Testis (tissue), 3 donors: ENCODE data around the gene NR4A1. TPM values are rescaled to one million over a fixed set of nuclear protein-coding genes. Genes with fewer than 3 reads are reported as not detected.

Experiments used
- DNase-seq: peaks from one replicate; pipeline ENCODE4 v3.0.0-alpha.2; 2019
- H3K27ac ChIP-seq, 2 donors: fragments of 200-600 bp; sonication (generic); one replicate each; pipeline ENCODE4 v1.5.1; 2019
- H3K27me3 ChIP-seq: fragments of 200-600 bp; sonication (generic); one replicate; pipeline ENCODE4 v1.5.1; 2019
- H3K36me3 ChIP-seq: fragments of 200-600 bp; sonication (generic); one replicate; pipeline ENCODE4 v1.5.1; 2017; ENCODE audit warnings: low read depth; ENCODE audit errors: missing control alignments
- H3K4me1 ChIP-seq: fragments of 200-600 bp; sonication (generic); one replicate; pipeline ENCODE4 v1.5.1; 2019
- H3K4me3 ChIP-seq, 2 donors: fragments of 200-600 bp; sonication (generic); one replicate each; pipeline ENCODE4 v1.5.1; 2017 to 2019
- H3K9me3 ChIP-seq: fragments of 200-600 bp; sonication (generic); one replicate; pipeline ENCODE4 v1.5.1; 2017
- CTCF ChIP-seq, 3 experiments: fragments of 450-650 bp in 2 of 3; fragments of 200-600 bp in 1 of 3; sonication (generic) in 1 of 3; IDR thresholded peaks; one replicate each; pipeline ENCODE4 v1.5.1; 2016 to 2019; ENCODE audit warnings: antibody characterized with exemption in 3 of 3, mild to moderate bottlenecking in 2 of 3, moderate library complexity in 1 of 3
- POLR2A ChIP-seq: fragments of 450-650 bp; IDR thresholded peaks from one replicate; pipeline ENCODE4 v1.6.1; 2017; ENCODE audit warnings: antibody characterized with exemption, mild to moderate bottlenecking, moderate library complexity
- WGBS, 2 donors: methylation state at CpG; one replicate each; pipeline ENCODE4 v1.1.5; 2018; 5-methylcytosine and 5-hydroxymethylcytosine counted together
- intact Hi-C: fragments of 100-400 bp; cut with DNase I; formaldehyde crosslinking; loops from one replicate; pipeline ENCODE4 v1.15.1; 2023; ENCODE audit warnings: low total_unique reads
- polyA plus RNA-seq: library from polyadenylated mRNA; stranded (reverse); fragments of 350-450 nt; fragmentation: Illumina TruSeq; extraction: RNeasy Lipid Tissue Mini Kit (QIAGEN cat#74804); gene quantifications from one replicate; pipeline ENCODE4 v1.2.3, GENCODE V29; 2014; ENCODE audit warnings: low read depth, low replicate concordance; ENCODE audit not compliant: insufficient read depth
- total RNA-seq, 2 donors: library from RNA; depleted of rRNA; stranded (reverse); fragments of >200 nt; gene quantifications; one replicate each; pipeline ENCODE4 v1.2.3, GENCODE V29; 2016

Gene NR4A1
- total and polyA plus RNA-seq, 3 donors from 2014 or later: 41.5 to 88.5 (median 55.1) TPM

DNA sequence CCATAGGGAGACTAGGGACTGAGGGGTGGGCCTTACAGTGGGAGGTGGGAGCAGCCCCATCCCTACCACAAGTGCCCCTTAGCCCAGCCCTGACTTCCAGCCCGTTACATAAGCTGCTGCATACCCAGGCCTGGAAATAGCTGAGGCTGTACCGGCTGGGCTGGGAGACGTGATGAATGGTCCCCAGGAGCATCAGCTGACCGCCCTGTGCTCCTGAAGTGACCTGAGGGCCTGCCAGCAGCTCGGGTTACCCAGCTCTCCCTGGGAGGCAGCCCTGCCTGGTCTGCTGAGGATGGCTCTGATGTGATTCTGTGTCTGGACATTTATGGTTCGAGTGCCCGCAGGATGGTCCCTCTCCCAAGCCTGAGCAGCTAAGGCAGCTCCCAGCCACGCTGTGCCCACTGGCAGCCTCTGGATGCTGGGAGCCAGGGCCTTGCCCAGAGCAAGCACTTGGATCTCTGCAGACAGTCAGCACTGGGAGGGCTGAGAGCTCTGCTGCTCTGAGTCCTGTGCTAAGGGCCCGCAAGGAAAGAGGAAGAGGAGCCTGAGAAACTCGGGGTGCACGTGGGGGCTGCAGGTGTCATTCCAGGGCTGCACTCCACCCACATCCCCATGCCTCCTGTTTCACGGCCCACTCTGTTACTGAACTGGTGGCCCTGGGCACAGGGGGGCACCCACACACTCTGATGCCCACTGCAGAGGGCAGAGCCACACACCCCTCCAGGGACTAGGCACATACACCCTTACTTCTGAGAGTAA lies 24.0 kb upstream of the NR4A1 start:
- WGBS, 2 donors: 72 to 87% methylated on average over 7 to 12 of the region's 12 CpGs
- Histone ChIP-seq H3K4me1 (peaks cover 25% of the 10 kb centered on the region), H3K36me3 (no peaks in the 10 kb centered on the region), H3K27ac (no peak overlapping the region), H3K4me3 (no peak overlapping the region), H3K9me3 (no peaks in the 10 kb centered on the region), H3K27me3 (no peaks in the 10 kb centered on the region)
- no peak for TF ChIP-seq POLR2A
- TF ChIP-seq CTCF (IDR thresholded peaks at IDR 0.05): no peak
- intact Hi-C loops: loop anchor here (5.0 kb wide), 1 partner anchor 55 kb away; no protein-coding TSS in a partner anchor
- no peak for DNase-seq

DNA sequence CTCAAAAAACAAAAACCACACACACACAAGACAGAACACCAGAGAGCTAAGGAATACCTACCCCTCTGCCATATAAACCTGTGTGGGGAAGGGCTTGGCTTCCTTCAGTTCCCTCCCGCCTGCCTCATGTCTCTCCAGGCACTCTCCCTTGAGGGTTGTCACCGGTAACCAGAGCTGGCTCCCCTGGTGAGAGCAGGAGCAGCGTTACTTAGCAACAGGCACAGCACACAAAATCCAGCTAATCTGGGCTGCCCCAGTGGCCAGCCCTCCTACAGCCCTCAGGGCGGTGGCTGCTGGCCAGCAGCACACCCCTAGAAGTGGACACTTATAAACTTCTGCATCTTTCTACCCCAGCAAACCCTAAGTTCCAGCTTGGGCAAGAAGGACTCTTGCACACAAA lies 21.6 kb upstream of the NR4A1 start:
- intact Hi-C loops: loop anchor here (5.0 kb wide), 1 partner anchor 53 kb away; no protein-coding TSS in a partner anchor
- H3K4me1 ChIP-seq: peaks cover 26% of the 10 kb centered on the region
- H3K27ac ChIP-seq: no peak overlapping the region
- no peak for DNase-seq
- WGBS, 2 donors: 53 to 64% methylated on average over 4 of the region's 4 CpGs
- H3K9me3 ChIP-seq: no peaks in the 10 kb centered on the region
- H3K27me3 ChIP-seq: no peaks in the 10 kb centered on the region
- TF ChIP-seq POLR2A (no peak), CTCF (IDR thresholded peaks at IDR 0.05) (no peak)
- H3K36me3 ChIP-seq: no peaks in the 10 kb centered on the region
- no peak overlapping the region for H3K4me3 ChIP-seq

DNA sequence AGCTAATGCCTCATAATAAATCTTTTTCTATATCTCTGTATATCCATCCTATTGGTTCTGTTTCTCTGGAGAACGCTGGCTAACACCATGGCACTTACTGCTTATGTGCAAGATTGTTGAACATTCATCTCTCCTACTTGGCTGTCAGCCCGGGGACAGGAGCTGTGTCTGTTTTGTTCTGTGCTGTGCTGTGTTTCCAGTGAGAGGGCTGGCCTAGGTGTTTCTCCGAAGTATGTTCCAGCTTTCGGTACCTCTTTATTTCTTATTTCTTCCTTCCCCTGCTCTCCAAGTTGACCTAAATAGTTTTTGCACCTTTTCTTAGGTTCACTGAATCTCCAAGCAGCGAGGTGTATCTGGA lies 18.8 kb upstream of the NR4A1 start:
- WGBS, 2 donors: 4 to 6% methylated on average over 5 of the region's 5 CpGs
- Histone ChIP-seq H3K4me1 (peaks cover 22% of the 10 kb centered on the region), H3K4me3 (peak overlapping the region; percentile 35 to 49), H3K27ac (peak overlapping the region; percentile 78 to 97), H3K27me3 (no peaks in the 10 kb centered on the region), H3K36me3 (no peaks in the 10 kb centered on the region), H3K9me3 (no peaks in the 10 kb centered on the region)
- intact Hi-C loops: no loop called here
- no peak for TF ChIP-seq CTCF (IDR thresholded peaks at IDR 0.05)
- TF ChIP-seq POLR2A: no peak
- DNase-seq: peak; percentile 94

DNA sequence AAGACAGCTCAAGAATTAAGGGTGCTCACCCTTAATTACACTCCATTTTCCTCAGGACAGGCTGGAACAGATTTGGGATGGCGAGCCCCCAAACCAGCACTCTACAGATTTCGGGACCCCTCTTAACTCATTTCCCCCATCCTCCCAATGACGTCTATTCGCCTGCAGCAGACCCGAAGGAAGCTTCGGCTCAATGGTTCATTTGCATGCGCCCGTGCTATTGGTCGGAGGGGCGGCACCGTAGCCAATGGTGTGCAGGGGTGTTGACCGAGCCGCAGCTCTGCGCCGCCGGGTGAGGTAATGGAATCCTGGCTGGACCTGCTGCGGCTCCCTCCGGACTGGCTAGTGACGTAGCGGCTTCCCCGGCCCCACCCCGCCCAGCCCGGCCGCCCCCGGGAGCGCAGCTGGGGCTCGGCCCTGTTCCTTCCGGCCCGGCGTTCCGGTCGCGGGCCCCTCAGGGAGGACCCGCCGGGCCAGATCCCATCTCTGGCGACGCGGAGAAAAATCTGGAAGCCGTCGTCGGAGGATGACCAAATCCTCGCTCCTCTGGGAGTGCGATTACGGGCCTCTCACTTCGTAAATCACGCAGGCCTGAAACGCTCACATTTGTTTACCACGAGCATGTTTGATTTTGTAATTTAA lies 18.3 kb upstream of the NR4A1 start:
- Histone ChIP-seq H3K9me3 (no peaks in the 10 kb centered on the region), H3K4me1 (peaks cover 26% of the 10 kb centered on the region), H3K4me3 (peak overlapping the region; percentile 35 to 49), H3K36me3 (no peaks in the 10 kb centered on the region), H3K27ac (peak overlapping the region; percentile 78 to 97), H3K27me3 (no peaks in the 10 kb centered on the region)
- 0 to 1% methylated on average over 20 to 42 of the region's 48 CpGs for WGBS, 2 donors
- peak; percentile 99 for DNase-seq
- intact Hi-C loops: no loop called here
- TF ChIP-seq CTCF (IDR thresholded peaks at IDR 0.05) (no peak), POLR2A (peak; percentile 54)
